Activated CD4-positive, alpha-beta memory T cell treated with anti-CD3 and anti-CD28 coated beads for 36 hours (primary cell): ENCODE results near the gene BPI. TPM values are rescaled to one million over a fixed set of nuclear protein-coding genes. Genes with fewer than 3 reads are reported as not detected.
A peak's percentile ranks its signal among the peaks of the same experiment; 100 is the strongest.
"Not testable (repeated sequence)": the region's sequence is repeated elsewhere in the genome, so short reads cannot be mapped to it uniquely, and the experiment has no call there.

Experiments
- CTCF ChIA-PET: fragments of 350-600 bp; sonication (Branson Sonifier 250); formaldehyde crosslinking; loops from one replicate; lab custom pipeline; 2021; ENCODE audit warnings: antibody characterized with exemption, inconsistent platforms; lab: Charles Lee
- POLR2A ChIA-PET: fragments of 350-600 bp; sonication (Branson Sonifier 250); formaldehyde crosslinking; loops from one replicate; lab custom pipeline; 2021; ENCODE audit warnings: antibody characterized with exemption; lab: Charles Lee
- DNase-seq: peaks from one replicate; pipeline ENCODE4 v3.0.0-alpha.2; 2020
- H3K27ac Mint-ChIP-seq: one replicate; pipeline ENCODE4 v1.8.0; 2021; ENCODE audit warnings: mixed read lengths
- H3K27me3 Mint-ChIP-seq: one replicate; pipeline ENCODE4 v1.8.0; 2021; ENCODE audit warnings: mixed read lengths
- H3K36me3 Mint-ChIP-seq: one replicate; pipeline ENCODE4 v1.8.0; 2021; ENCODE audit warnings: mixed read lengths
- H3K4me1 Mint-ChIP-seq: one replicate; pipeline ENCODE4 v1.8.0; 2021; ENCODE audit warnings: low read depth, mixed read lengths
- H3K4me3 Mint-ChIP-seq: one replicate; pipeline ENCODE4 v1.8.0; 2021; ENCODE audit warnings: mild to moderate bottlenecking, mixed read lengths
- H3K9me3 Mint-ChIP-seq: one replicate; pipeline ENCODE4 v1.8.0; 2021; ENCODE audit warnings: mixed read lengths
- intact Hi-C: fragments of 100-400 bp; cut with micrococcal nuclease; formaldehyde crosslinking; loops from one replicate; pipeline ENCODE4 v1.15.1; 2023
- total RNA-seq, 2 experiments: library from RNA; stranded (reverse); gene quantifications; one replicate each; pipeline ENCODE4 v1.2.3, GENCODE V29; 2021

The BPI gene
- total RNA-seq: not detected

GRCh38 chr20:38303908-38304379, at the start of gene BPI:
BPI (plus strand) TSS chr20:38304156; CDS start chr20:38304224, 68 bp downstream.
- intact Hi-C loops: no loop called here
- Mint-ChIP-seq H3K27me3 (peaks cover 45% of the 10 kb centered on the region), H3K27ac (no peak within 1 kb of the TSS), H3K4me3 (no peak within 1 kb of the TSS), H3K9me3 (no peaks in the 10 kb centered on the region), H3K36me3 (no peaks in the 10 kb centered on the region), H3K4me1 (peaks cover 8% of the 10 kb centered on the region)
- DNase-seq: peak; percentile 16
- POLR2A ChIA-PET: no interaction called here
- CTCF ChIA-PET: interaction anchor here (1.7 kb wide), 1 partner anchor 13 kb away, joined by 6 read pairs; no protein-coding TSS in a partner anchor

GRCh38 chr20:38254621-38255020, 49.3 kb upstream of the BPI start:
- DNase-seq, H3K4me1 Mint-ChIP-seq, H3K36me3 Mint-ChIP-seq, H3K4me3 Mint-ChIP-seq, POLR2A ChIA-PET, H3K9me3 Mint-ChIP-seq, intact Hi-C loops, H3K27ac Mint-ChIP-seq: not testable (repeated sequence)
- H3K27me3 Mint-ChIP-seq: peaks cover 13% of the 10 kb centered on the region
- CTCF ChIA-PET: interaction anchor here (2.2 kb wide), 1 partner anchor 33 kb away, joined by 6 read pairs; no protein-coding TSS in a partner anchor

DNA sequence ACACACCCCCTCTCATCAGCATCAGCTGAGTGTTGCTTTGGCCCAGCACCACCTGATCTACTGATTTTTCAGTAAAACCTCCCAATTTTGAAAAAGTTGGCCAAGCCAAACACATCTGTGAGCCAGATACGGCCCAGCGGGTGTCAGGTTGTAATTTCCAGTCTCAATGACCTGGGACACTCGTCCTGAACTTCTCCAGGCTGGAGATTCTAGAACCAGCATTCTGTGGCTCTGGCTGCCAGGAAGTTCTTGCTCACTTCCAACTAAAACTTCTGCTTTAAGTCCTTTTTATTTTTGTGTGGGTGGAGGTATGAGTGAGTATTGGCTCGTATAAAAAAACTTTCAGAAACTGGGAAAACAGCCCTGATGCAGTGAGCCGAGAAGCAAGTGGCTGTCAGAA, 48.6 kb upstream of the BPI start:
- Mint-ChIP-seq H3K4me1 (no peaks in the 10 kb centered on the region), H3K27ac (no peak overlapping the region), H3K36me3 (no peaks in the 10 kb centered on the region), H3K9me3 (no peaks in the 10 kb centered on the region), H3K4me3 (no peak overlapping the region), H3K27me3 (peaks cover 19% of the 10 kb centered on the region)
- ChIA-PET CTCF (interaction anchor here (2.2 kb wide), 1 partner anchor 34 kb away, joined by 6 read pairs; no protein-coding TSS in a partner anchor), POLR2A (no interaction called here)
- DNase-seq: no peak
- intact Hi-C loops: no loop called here

DNA sequence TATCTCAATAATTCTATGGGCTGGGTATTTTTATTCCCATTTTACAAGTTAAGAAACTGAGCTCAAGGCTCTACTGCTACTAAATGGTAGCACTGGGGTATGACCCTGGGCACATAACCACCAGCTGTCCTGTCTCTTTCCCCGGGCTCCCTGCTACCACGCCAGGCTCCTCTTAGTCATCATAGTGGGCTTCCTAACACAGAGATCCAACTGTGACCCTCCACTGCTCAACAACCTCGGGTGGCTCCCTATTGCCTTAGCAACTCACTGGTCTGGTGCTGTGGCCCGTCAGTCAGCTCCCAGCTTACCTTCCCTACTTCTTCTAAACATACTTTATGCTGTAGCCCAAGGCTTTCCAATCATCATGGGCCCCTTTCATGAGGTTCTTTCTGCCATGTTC, 47.9 kb upstream of the BPI start:
- Mint-ChIP-seq H3K27me3 (peaks cover 22% of the 10 kb centered on the region), H3K9me3 (no peaks in the 10 kb centered on the region), H3K4me1 (no peaks in the 10 kb centered on the region), H3K27ac (no peak overlapping the region), H3K36me3 (no peaks in the 10 kb centered on the region), H3K4me3 (no peak overlapping the region)
- ChIA-PET CTCF (no interaction called here), POLR2A (no interaction called here)
- no peak for DNase-seq
- intact Hi-C loops: no loop called here

GRCh38 chr20:38256966-38257365, 47.0 kb upstream of the BPI start:
- Mint-ChIP-seq H3K9me3 (no peaks in the 10 kb centered on the region), H3K4me3 (no peak overlapping the region), H3K36me3 (no peaks in the 10 kb centered on the region), H3K4me1 (no peaks in the 10 kb centered on the region), H3K27me3 (peaks cover 26% of the 10 kb centered on the region), H3K27ac (no peak overlapping the region)
- ChIA-PET CTCF (no interaction called here), POLR2A (no interaction called here)
- no peak for DNase-seq
- intact Hi-C loops: no loop called here

DNA sequence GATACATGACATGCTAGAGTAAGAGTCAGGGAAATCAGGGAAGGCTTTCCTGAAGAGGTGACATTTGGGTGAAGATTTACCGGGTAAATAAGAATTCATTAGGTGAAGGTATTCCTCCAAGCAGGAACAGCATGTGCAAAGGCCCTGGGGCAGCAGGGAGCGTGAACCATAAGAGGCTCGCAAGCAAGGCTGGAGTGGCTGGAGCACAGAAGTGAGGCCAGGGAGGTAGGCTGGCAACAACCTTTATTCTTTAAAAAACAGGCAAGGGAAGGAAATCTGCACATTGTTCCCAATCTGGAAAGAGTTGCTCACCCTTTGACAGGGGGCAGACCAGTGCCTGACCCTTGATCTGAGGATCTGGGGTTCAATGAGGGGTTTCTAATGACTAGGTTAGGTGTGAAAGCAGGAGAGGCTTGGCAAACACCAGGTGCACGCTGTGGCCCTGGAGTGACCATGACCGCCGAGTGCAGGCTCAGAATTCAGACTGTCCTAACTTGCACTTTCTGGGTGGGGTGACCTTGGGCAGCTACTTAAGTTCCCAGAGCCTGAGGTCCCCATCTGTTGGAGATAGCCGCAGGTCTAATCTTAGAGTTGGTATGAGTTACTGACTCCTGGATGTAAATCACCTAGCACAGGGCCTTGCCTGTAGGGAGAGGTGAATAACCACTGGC, 45.3 kb upstream of the BPI start:
- Mint-ChIP-seq H3K4me3 (no peak overlapping the region), H3K9me3 (no peaks in the 10 kb centered on the region), H3K36me3 (no peaks in the 10 kb centered on the region), H3K4me1 (no peaks in the 10 kb centered on the region), H3K27ac (no peak overlapping the region), H3K27me3 (peaks cover 29% of the 10 kb centered on the region)
- POLR2A ChIA-PET: no interaction called here
- no peak for DNase-seq
- intact Hi-C loops: no loop called here
- CTCF ChIA-PET: interaction anchor here (1.2 kb wide), 1 partner anchor 37 kb away, joined by 3 read pairs; no protein-coding TSS in a partner anchor

GRCh38 chr20:38260025-38260377, 44.0 kb upstream of the BPI start:
- H3K27ac Mint-ChIP-seq: no peak overlapping the region
- H3K4me3 Mint-ChIP-seq: no peak overlapping the region
- intact Hi-C loops: no loop called here
- POLR2A ChIA-PET: no interaction called here
- H3K4me1 Mint-ChIP-seq: no peaks in the 10 kb centered on the region
- CTCF ChIA-PET: no interaction called here
- peaks cover 29% of the 10 kb centered on the region for H3K27me3 Mint-ChIP-seq
- H3K36me3 Mint-ChIP-seq: no peaks in the 10 kb centered on the region
- H3K9me3 Mint-ChIP-seq: no peaks in the 10 kb centered on the region
- DNase-seq: no peak

DNA sequence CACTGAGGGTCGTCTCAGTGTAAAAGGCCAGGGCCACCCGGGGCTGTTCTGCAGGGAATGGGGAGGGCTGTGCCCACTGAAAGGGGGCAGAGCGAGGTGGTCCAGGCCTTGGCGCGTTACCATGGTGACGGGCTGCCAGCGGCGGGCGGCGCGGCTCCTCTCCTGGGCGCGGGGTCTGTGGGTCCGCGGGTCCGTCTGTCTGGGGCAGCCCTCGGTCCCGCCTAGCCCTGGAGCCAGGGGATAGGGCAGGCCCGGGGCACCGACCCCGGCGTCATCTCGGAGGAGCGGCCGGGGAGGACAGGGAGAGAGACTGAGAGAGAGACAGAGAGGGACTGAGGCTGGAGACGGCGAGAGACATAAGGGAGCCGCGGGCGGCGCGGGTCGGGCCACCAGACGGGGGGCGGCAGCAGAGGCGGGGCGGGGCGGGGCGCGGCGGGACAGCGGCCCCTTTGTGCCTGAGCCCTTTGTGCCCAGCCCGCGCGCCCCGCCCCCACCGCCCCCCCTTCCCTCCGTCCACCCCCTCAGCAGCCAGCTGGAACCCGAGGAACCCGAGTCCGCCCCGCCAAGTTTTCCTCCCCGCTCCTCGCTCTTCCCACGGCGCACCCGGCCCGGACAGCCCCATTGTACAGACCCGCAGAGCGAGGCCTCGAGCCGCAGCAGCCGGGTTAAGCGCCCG, 43.4 kb upstream of the BPI start, which contains the start of gene KIAA1755:
TSS of gene KIAA1755 (minus strand) at position 358 of the 676 bp plus-strand sequence. CDS start at position 123, 235 bp downstream.
- no peaks in the 10 kb centered on the region for H3K4me1 Mint-ChIP-seq
- H3K9me3 Mint-ChIP-seq: no peaks in the 10 kb centered on the region
- no peaks in the 10 kb centered on the region for H3K36me3 Mint-ChIP-seq
- no peak for DNase-seq
- ChIA-PET CTCF (no interaction called here), POLR2A (no interaction called here)
- no peak within 1 kb of the TSS for H3K4me3 Mint-ChIP-seq
- intact Hi-C loops: no loop called here
- no peak within 1 kb of the TSS for H3K27ac Mint-ChIP-seq
- peaks cover 31% of the 10 kb centered on the region for H3K27me3 Mint-ChIP-seq

DNA sequence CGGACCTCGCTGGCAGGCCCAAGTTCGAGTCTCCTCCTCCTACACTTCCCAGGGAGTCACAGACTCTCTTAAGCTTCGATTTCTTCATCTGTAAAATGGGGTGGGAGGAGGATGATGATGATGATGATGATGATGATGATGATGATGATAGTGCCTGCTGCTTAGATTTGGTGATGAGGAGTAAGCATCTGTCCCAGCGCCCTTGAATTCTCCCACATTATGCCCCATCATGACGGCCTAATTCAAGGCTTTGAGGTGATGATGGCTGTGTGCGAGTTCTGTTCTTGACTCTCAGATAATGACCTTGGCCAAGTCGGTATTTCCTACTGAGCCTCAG, 42.9 kb upstream of the BPI start:
- H3K27me3 Mint-ChIP-seq: peaks cover 34% of the 10 kb centered on the region
- ChIA-PET CTCF (no interaction called here), POLR2A (no interaction called here)
- H3K9me3 Mint-ChIP-seq: no peaks in the 10 kb centered on the region
- no peaks in the 10 kb centered on the region for H3K36me3 Mint-ChIP-seq
- no peak for DNase-seq
- no peak overlapping the region for H3K4me3 Mint-ChIP-seq
- no peaks in the 10 kb centered on the region for H3K4me1 Mint-ChIP-seq
- intact Hi-C loops: no loop called here
- H3K27ac Mint-ChIP-seq: no peak overlapping the region

DNA sequence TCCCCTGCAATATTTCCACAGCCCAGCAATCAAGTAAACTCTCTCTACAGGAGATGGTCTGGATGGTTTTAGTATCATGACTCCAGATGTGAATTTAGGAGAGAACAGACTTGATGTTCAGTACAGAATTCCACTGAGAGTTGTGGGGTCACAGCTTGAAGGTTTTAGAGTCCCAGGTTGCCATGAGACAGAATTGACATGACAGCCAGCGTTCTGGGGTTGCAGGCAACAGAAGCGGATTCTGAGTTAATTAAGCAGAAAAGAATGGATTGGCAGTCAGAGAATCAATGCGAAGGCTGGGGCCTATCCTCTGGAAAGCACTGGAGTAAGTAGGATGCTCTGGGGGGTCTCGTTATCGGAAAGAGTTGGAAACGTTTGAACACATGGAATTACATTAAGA, 41.0 kb upstream of the BPI start:
- peaks cover 33% of the 10 kb centered on the region for H3K27me3 Mint-ChIP-seq
- no peaks in the 10 kb centered on the region for H3K4me1 Mint-ChIP-seq
- POLR2A ChIA-PET: no interaction called here
- CTCF ChIA-PET: no interaction called here
- H3K4me3 Mint-ChIP-seq: no peak overlapping the region
- no peak overlapping the region for H3K27ac Mint-ChIP-seq
- intact Hi-C loops: no loop called here
- no peaks in the 10 kb centered on the region for H3K9me3 Mint-ChIP-seq
- no peaks in the 10 kb centered on the region for H3K36me3 Mint-ChIP-seq
- DNase-seq: no peak

DNA sequence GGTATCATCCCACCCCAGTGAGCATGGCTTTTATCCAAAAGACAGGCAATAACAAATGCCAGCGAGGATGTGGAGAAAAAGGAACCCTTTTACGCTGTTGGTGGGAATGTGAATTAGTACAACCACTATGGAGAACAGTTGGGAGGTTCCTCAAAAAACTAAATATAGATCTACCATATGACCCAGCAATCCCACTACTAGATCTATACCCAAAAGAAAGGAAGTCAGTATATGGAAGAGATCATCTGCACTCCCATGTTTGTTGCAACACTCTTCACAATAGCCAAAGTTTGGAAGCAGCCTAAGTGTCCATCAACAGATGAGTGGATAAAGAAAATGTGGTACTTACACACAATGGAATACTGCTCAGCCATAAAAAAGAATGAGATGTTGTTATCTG, 37.5 kb upstream of the BPI start:
- ChIA-PET POLR2A (no interaction called here), CTCF (no interaction called here)
- H3K4me1 Mint-ChIP-seq: no peaks in the 10 kb centered on the region
- H3K27ac Mint-ChIP-seq: no peak overlapping the region
- intact Hi-C loops: no loop called here
- H3K4me3 Mint-ChIP-seq: no peak overlapping the region
- H3K27me3 Mint-ChIP-seq: peaks cover 13% of the 10 kb centered on the region
- H3K9me3 Mint-ChIP-seq: no peaks in the 10 kb centered on the region
- no peaks in the 10 kb centered on the region for H3K36me3 Mint-ChIP-seq
- no peak for DNase-seq

DNA sequence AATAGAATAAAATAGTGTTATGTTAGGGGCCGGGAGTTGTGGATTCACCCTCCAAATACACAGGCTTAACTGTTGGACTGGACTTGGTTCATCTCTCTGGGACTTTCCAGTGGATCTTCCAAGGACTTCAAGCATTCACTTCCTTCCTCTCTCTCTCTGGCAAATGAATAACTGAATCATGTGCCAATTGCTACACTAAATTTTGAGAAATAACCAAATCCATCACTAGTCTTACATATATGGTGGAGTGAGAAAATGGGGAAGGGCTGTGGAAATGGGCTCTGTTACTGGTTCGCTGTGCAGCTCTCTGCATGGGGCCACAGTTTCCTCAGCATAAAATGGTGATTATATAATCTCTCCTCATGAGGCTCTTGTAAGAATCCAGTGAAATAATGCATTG, 36.7 kb upstream of the BPI start:
- no peak overlapping the region for H3K27ac Mint-ChIP-seq
- H3K4me3 Mint-ChIP-seq: no peak overlapping the region
- CTCF ChIA-PET: no interaction called here
- no peak for DNase-seq
- POLR2A ChIA-PET: no interaction called here
- H3K36me3 Mint-ChIP-seq: no peaks in the 10 kb centered on the region
- intact Hi-C loops: no loop called here
- no peaks in the 10 kb centered on the region for H3K9me3 Mint-ChIP-seq
- H3K4me1 Mint-ChIP-seq: no peaks in the 10 kb centered on the region
- H3K27me3 Mint-ChIP-seq: peaks cover 10% of the 10 kb centered on the region
